ENCODE data around the gene TRAF3.

Gene TRAF3

GRCh38 chr14:102770147-102771123, 6.8 kb upstream of the TRAF3 start:
- no peak for TF ChIP-seq CEBPB (IDR thresholded peaks at IDR 0.05)
- TF ChIP-seq USF1 (IDR thresholded peaks at IDR 0.05), result no peak
- TF ChIP-seq EP300 (IDR thresholded peaks at IDR 0.05; ENCODE audit: borderline replicate concordance), result no peak
- TF ChIP-seq TCF12 (IDR thresholded peaks at IDR 0.05; ENCODE audit: low read depth), result no peak
- TF ChIP-seq FOXM1 (IDR thresholded peaks at IDR 0.05; ENCODE audit: borderline replicate concordance, low read depth), result no peak
- TF ChIP-seq YY1 (IDR thresholded peaks at IDR 0.05; ENCODE audit: low read depth), result no peak
- TF ChIP-seq ZBTB7A (IDR thresholded peaks at IDR 0.05; ENCODE audit: low read depth), result no peak
- TF ChIP-seq EGR1 (IDR thresholded peaks at IDR 0.05), result no peak
- TF ChIP-seq RAD21 (IDR thresholded peaks at IDR 0.05; ENCODE audit: low read depth), result no peak
- no peak for TF ChIP-seq MAX (IDR thresholded peaks at IDR 0.05)
- no peak for TF ChIP-seq NFIC (IDR thresholded peaks at IDR 0.05)

- no peak for TF ChIP-seq TAF1 (IDR thresholded peaks at IDR 0.05; ENCODE audit: low read depth)
- no peak for TF ChIP-seq CREB1 (IDR thresholded peaks at IDR 0.05; ENCODE audit: low read depth)
- TF ChIP-seq YY1 (IDR thresholded peaks at IDR 0.05; ENCODE audit: low read depth), result no peak
These were observed 6.1 kb upstream of the TRAF3 start for GRCh38 chr14:102771144-102771543.

GRCh38 chr14:102772781-102773570, 4.3 kb upstream of the TRAF3 start:
- TF ChIP-seq ZBTB7A (IDR thresholded peaks at IDR 0.05; ENCODE audit: low read depth) (no peak), TCF12 (IDR thresholded peaks at IDR 0.05; ENCODE audit: low read depth) (no peak), CREB1 (IDR thresholded peaks at IDR 0.05; ENCODE audit: low read depth) (no peak), EGR1 (IDR thresholded peaks at IDR 0.05) (no peak), USF1 (IDR thresholded peaks at IDR 0.05) (no peak), RAD21 (IDR thresholded peaks at IDR 0.05; ENCODE audit: low read depth) (no peak; the same call in 1 of the 2 replicates), TAF1 (IDR thresholded peaks at IDR 0.05; ENCODE audit: low read depth) (no peak), FOXM1 (IDR thresholded peaks at IDR 0.05; ENCODE audit: borderline replicate concordance, low read depth) (no peak)

- TF ChIP-seq CEBPB (IDR thresholded peaks at IDR 0.05) (no peak), EGR1 (IDR thresholded peaks at IDR 0.05) (no peak), RAD21 (IDR thresholded peaks at IDR 0.05; ENCODE audit: low read depth) (peak; percentile 65), REST (IDR thresholded peaks at IDR 0.05; ENCODE audit: low read depth) (no peak), TEAD4 (IDR thresholded peaks at IDR 0.05) (no peak), EP300 (IDR thresholded peaks at IDR 0.05; ENCODE audit: borderline replicate concordance) (no peak), YY1 (IDR thresholded peaks at IDR 0.05; ENCODE audit: low read depth) (no peak)
These were observed 2.7 kb upstream of the TRAF3 start for GRCh38 chr14:102774391-102775153.

GRCh38 chr14:102775855-102776760, 1.1 kb upstream of the TRAF3 start:
- TF ChIP-seq RAD21 (IDR thresholded peaks at IDR 0.05; ENCODE audit: low read depth) (no peak), USF1 (IDR thresholded peaks at IDR 0.05) (no peak), CREB1 (IDR thresholded peaks at IDR 0.05; ENCODE audit: low read depth) (no peak), ZBTB7A (IDR thresholded peaks at IDR 0.05; ENCODE audit: low read depth) (no peak), MAX (IDR thresholded peaks at IDR 0.05) (no peak), REST (IDR thresholded peaks at IDR 0.05; ENCODE audit: low read depth) (no peak), TAF1 (IDR thresholded peaks at IDR 0.05; ENCODE audit: low read depth) (no peak), NFIC (IDR thresholded peaks at IDR 0.05) (no peak), EGR1 (IDR thresholded peaks at IDR 0.05) (no peak), TEAD4 (IDR thresholded peaks at IDR 0.05) (no peak)
